T follicular helper cell (primary cell): ENCODE measurements around the gene MUC6.
"Not testable (repeated sequence)": the region's sequence is repeated elsewhere in the genome, so short reads cannot be mapped to it uniquely, and the experiment has no call there.

Source experiments
- DNase-seq: peaks from one replicate; pipeline ENCODE4 v3.0.0-alpha.2; 2020; ENCODE audit warnings: low read depth

MUC6 gene

GRCh38 chr11:1024597-1025409, 11.7 kb downstream of the MUC6 start:
- no peak for DNase-seq

- DNase-seq: no peak
Measured at GRCh38 chr11:1023811-1024596, 12.5 kb downstream of the MUC6 start.

- no peak for DNase-seq
Measured at GRCh38 chr11:1022908-1023810, 13.4 kb downstream of the MUC6 start.

GRCh38 chr11:1022411-1022810, 14.1 kb downstream of the MUC6 start:
- no peak for DNase-seq

GRCh38 chr11:1020211-1020905, 16.2 kb downstream of the MUC6 start:
- DNase-seq: no peak

GRCh38 chr11:1019321-1019910, 17.1 kb downstream of the MUC6 start:
- DNase-seq: no peak

- no peak for DNase-seq
Measured at GRCh38 chr11:1018091-1018490, 18.4 kb downstream of the MUC6 start.

GRCh38 chr11:1017269-1018005, 19.1 kb downstream of the MUC6 start:
- no peak for DNase-seq

- DNase-seq: not testable (repeated sequence)
Measured at GRCh38 chr11:1016610-1017126, 19.9 kb downstream of the MUC6 start.

GRCh38 chr11:1015826-1016545, 20.5 kb downstream of the MUC6 start:
- no peak for DNase-seq

GRCh38 chr11:1015064-1015463, 21.5 kb downstream of the MUC6 start:
- no peak for DNase-seq

- no peak for DNase-seq
Measured at GRCh38 chr11:1014276-1014675, 22.2 kb downstream of the MUC6 start.

- DNase-seq: no peak
Measured at GRCh38 chr11:1013631-1013935, 22.9 kb downstream of the MUC6 start.

GRCh38 chr11:1012740-1013630, 23.5 kb downstream of the MUC6 start:
- no peak for DNase-seq

- DNase-seq: no peak
Measured at GRCh38 chr11:1012291-1012690, 24.2 kb downstream of the MUC6 start.

GRCh38 chr11:1011320-1011698, 25.2 kb downstream of the MUC6 start:
- no peak for DNase-seq

- no peak for DNase-seq
Measured at GRCh38 chr11:1010551-1011319, 25.8 kb downstream of the MUC6 start.

GRCh38 chr11:1009991-1010390, 26.5 kb downstream of the MUC6 start:
- no peak for DNase-seq
